Measurements from ENCODE around the gene ARHGEF28.

Gene ARHGEF28

DNA sequence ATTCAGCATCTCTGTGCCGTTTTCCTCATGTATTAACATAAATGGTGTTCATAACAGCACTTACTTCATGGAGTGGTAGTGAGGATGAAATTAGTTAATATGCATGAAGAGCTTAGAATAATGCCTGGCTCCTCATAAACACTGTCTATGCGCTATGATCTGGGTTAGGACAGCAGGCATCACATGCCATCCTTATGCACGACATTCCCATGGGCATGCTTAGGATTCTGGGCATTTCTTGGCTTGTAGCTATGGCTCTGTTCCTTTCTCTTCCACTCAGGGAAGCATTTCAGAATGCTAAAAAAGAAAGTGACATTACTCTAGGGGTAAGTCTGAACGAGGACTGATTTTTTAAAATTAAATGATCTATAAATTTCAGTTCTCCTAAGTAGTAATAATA is 349.8 kb downstream of the ARHGEF28 start:
- no peak for DNase-seq

DNA sequence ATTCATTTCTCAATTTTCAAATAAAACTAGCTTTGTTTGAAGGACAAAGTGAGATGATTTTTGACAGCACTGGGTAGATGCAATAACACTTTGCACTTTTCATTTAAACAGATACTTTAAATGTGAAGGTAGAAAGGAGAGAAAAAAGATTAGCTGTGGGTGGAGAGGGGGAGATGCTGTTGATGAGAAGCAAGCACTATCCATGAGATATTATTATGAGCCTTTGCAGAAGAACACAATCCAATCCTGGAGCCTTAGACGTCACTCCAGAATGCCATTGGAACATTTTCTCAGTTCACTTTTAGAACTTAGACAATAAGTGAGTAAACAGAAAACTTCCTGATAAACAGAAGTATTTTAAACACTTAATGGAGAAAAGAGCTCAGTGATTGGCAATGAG is 351.1 kb downstream of the ARHGEF28 start:
- no peak for DNase-seq

- no peak for DNase-seq
These were observed 353.3 kb downstream of the ARHGEF28 start for GRCh38 chr5:73979321-73979720.

DNA sequence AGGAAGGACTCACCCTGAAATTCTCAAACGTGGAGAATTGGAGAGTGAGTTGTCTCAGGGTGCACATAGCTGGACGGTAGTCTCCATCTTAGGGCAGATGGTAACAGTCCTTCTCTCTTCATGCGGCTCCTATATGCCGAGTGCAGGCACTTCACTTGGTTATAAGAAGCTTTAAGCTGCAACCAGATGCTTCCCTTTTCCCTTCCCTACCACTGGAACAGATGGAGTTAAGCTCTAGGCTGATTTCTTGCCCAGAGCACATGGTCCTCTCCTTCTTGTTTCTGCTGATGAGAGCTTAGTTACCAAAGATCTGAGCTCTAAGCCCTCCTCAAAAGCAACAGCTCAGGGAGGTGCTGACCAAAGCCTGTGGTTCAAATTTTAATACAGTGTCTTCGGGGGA is 355.7 kb downstream of the ARHGEF28 start:
- DNase-seq, result no peak

- no peak for DNase-seq
These were observed 357.6 kb downstream of the ARHGEF28 start for GRCh38 chr5:73983644-73984043.

DNA sequence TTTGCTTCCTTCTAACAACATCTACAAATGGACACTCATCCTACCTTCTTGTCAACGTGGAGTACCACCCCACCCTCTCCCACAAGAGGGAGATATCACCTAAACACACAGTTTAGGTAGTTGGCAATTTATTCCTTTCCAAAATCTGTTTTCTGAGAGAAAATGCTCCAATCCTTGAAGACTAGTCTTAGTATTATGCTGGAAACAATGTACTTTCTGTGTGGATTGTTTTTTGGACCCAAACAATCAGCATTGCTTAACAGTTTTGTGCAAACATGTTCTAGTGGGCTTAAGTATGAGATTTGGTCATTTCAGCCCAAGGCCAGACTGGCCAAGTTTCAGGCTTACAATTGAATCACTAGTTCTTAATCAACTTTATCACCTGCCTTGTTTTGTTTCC is 359.1 kb downstream of the ARHGEF28 start:
- no peak for DNase-seq

- no peak for DNase-seq
These were observed 360.7 kb downstream of the ARHGEF28 start for GRCh38 chr5:73986729-73987128.

- no peak for DNase-seq
These were observed 361.9 kb downstream of the ARHGEF28 start for GRCh38 chr5:73987915-73988314.

DNA sequence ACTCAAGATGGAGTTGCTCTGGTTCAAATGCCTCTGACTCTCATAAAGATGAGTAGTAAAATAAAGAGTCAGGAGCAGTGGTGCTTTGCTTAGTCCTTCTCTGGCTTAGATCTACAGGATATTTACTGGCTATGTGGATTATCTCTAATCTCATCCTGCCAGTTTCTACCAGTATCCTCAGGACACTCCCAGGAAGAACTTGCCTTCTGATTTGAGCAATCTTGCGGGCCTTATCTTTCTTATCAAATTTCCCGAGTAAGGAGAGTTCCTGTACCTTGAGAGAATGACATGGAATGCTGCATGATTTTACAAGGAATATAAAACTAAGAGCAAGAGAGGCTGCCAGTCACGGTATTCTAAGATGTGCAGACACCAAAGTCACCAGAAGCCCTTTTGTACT is 364.0 kb downstream of the ARHGEF28 start:
- DNase-seq, result no peak
